CD4-positive, alpha-beta memory T cell (primary cell): Measurements from ENCODE around the gene CRMP1. TPM values are rescaled to one million over a fixed set of nuclear protein-coding genes. Genes with fewer than 3 reads are reported as not detected.

Experiments used
- CTCF ChIA-PET: fragments of 350-600 bp; sonication (Branson Sonifier 250); formaldehyde crosslinking; loops from one replicate; lab custom pipeline; 2021; ENCODE audit warnings: inconsistent platforms; ENCODE audit not compliant: partially characterized antibody; lab: Charles Lee
- POLR2A ChIA-PET: fragments of 350-600 bp; sonication (Branson Sonifier 250); formaldehyde crosslinking; loops from one replicate; lab custom pipeline; 2021; ENCODE audit not compliant: partially characterized antibody; lab: Charles Lee
- DNase-seq, 5 donors: peaks; one replicate each; pipeline versions ENCODE4 v3.0.0 to v3.0.0-alpha.2; 2020 to 2022; ENCODE audit warnings: mixed read lengths in 1 of 5
- H3K27ac ChIP-seq: one replicate; pipeline ENCODE4 v1.7.0; 2013; ENCODE audit warnings: low read depth, low read length
- H3K27me3 ChIP-seq: 2 replicates; pipeline ENCODE4 v1.7.0; 2013; ENCODE audit warnings: mild to moderate bottlenecking, low read length, moderate library complexity; ENCODE audit not compliant: insufficient read depth
- H3K36me3 ChIP-seq: 2 replicates; pipeline ENCODE4 v1.7.0; 2013; ENCODE audit warnings: mild to moderate bottlenecking, low read length, moderate library complexity; ENCODE audit not compliant: insufficient read depth
- H3K4me1 ChIP-seq: 2 replicates; pipeline ENCODE4 v1.7.0; 2013; ENCODE audit warnings: mild to moderate bottlenecking, low read length, moderate library complexity; ENCODE audit not compliant: insufficient read depth
- H3K4me3 ChIP-seq, 2 donors: one replicate each; pipeline ENCODE4 v1.7.0; 2013; ENCODE audit warnings: low read length in 2 of 2, mild to moderate bottlenecking in 1 of 2
- H3K9me3 ChIP-seq, 2 donors: one replicate each; pipeline ENCODE4 v1.7.0; 2013; ENCODE audit warnings: low read length in 2 of 2, control low read depth in 1 of 2; ENCODE audit not compliant: control insufficient read depth in 1 of 2
- H3K27ac Mint-ChIP-seq, 7 donors: one replicate each; pipeline ENCODE4 v1.8.0; 2020 to 2021; ENCODE audit warnings: mixed read lengths in 7 of 7, mild to moderate bottlenecking in 6 of 7, inconsistent platforms in 3 of 7, moderate library complexity in 3 of 7
- H3K27me3 Mint-ChIP-seq, 2 donors: one replicate each; pipeline ENCODE4 v1.8.0; 2020 to 2021; ENCODE audit warnings: mixed read lengths in 2 of 2
- H3K36me3 Mint-ChIP-seq, 2 donors: one replicate each; pipeline ENCODE4 v1.8.0; 2020 to 2021; ENCODE audit warnings: mixed read lengths in 2 of 2, inconsistent platforms in 1 of 2, mild to moderate bottlenecking in 1 of 2
- H3K4me1 Mint-ChIP-seq, 4 donors: one replicate each; pipeline ENCODE4 v1.8.0; 2020 to 2021; ENCODE audit warnings: mixed read lengths in 4 of 4, mild to moderate bottlenecking in 1 of 4
- H3K4me3 Mint-ChIP-seq, 8 donors: one replicate each; pipeline ENCODE4 v1.8.0; 2020 to 2021; ENCODE audit warnings: mixed read lengths in 8 of 8, mild to moderate bottlenecking in 7 of 8, moderate library complexity in 6 of 8, inconsistent platforms in 3 of 8
- H3K9me3 Mint-ChIP-seq, 8 donors: one replicate each; pipeline ENCODE4 v1.8.0; 2020 to 2021; ENCODE audit warnings: mixed read lengths in 8 of 8, mild to moderate bottlenecking in 5 of 8, inconsistent platforms in 3 of 8, moderate library complexity in 1 of 8
- intact Hi-C: fragments of 100-400 bp; cut with micrococcal nuclease; formaldehyde crosslinking; loops from one replicate; pipeline ENCODE4 v1.15.1; 2023
- polyA plus RNA-seq, 2 donors: library from polyadenylated mRNA; unstranded; fragments of 300-500 nt; fragmentation: Illumina TruSeq; gene quantifications; one replicate each; pipeline ENCODE4 v1.2.3, GENCODE V29; 2021
- total RNA-seq, 2 experiments: library from RNA; stranded (reverse); gene quantifications; one replicate each; pipeline ENCODE4 v1.2.3, GENCODE V29; 2021

CRMP1 gene
- total and polyA plus RNA-seq, 4 experiments from 2014 or later, result not detected

DNA sequence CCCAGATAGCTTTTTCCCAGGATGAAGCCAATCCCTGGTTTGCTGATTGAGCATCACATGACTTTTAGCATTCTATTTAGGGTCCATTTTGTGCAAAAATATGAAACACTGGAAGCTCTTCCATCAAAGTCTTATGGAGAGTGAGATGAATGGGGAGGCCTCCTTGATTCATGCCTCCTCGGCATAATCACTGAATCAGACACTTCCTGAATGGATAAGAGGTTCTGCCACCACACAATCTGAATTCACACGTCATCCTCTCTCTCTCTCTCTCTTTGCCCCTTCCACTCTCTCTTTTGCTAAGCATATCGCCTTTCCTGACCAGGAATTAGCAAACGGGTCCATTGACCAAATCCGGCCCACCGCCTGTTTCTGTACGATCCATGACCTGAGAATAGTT, 68.7 kb downstream of the CRMP1 start:
- H3K9me3 ChIP-seq, result no peaks in the 10 kb centered on the region
- H3K4me1 ChIP-seq, result no peaks in the 10 kb centered on the region
- POLR2A ChIA-PET, result no interaction called here
- intact Hi-C loops, result no loop called here
- H3K36me3 ChIP-seq, result no peaks in the 10 kb centered on the region
- DNase-seq, result no peak
- H3K27ac Mint-ChIP-seq, result no peak overlapping the region
- no peak overlapping the region for H3K4me3 Mint-ChIP-seq
- CTCF ChIA-PET, result interaction anchor here (1.0 kb wide), 2 partner anchors 11 to 20 kb away, joined by 3 to 4 read pairs; no protein-coding TSS in a partner anchor
- H3K9me3 Mint-ChIP-seq, result peaks cover 0 to 2% (median 0%) of the 10 kb centered on the region in 8 donors
- H3K36me3 Mint-ChIP-seq, result no peaks in the 10 kb centered on the region
- H3K27me3 ChIP-seq, result no peaks in the 10 kb centered on the region
- H3K27me3 Mint-ChIP-seq, result no peaks in the 10 kb centered on the region
- peaks cover 0 to 10% (median 1%) of the 10 kb centered on the region in 4 donors for H3K4me1 Mint-ChIP-seq
- H3K4me3 ChIP-seq, result no peak overlapping the region
- no peak overlapping the region for H3K27ac ChIP-seq

DNA sequence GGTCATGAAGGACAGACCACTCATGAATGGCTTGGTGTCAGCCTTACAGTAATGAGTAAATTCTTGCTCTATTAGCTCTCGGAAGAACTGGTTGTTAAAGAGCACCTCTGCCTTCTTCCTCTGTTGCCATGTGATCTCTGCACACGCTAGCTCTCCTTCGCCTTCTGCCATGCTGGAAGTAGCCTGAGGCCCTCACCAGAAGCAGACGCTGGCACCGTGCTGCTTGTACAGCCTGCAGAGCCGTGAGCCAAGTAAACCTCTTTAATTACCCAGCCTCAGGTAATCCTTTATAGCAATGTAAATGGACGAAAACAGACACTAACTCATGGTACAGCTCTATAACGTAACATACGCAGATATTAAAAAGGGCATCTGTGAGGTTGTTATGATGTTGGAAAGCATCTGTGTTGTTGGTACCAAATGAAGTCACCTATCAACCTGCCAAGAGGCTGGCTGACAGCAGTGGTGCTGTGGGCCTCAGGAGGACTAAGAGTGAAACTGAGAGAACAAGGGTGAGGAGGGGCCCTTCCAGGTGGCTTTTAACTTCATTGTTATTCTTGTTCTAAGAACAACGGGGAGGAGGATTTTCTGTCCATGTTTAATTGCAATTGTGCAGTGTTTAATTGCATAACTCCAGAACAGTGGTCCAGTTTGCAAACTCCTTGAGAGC, 69.2 kb downstream of the CRMP1 start:
- H3K4me3 Mint-ChIP-seq, result no peak overlapping the region
- intact Hi-C loops, result no loop called here

DNA sequence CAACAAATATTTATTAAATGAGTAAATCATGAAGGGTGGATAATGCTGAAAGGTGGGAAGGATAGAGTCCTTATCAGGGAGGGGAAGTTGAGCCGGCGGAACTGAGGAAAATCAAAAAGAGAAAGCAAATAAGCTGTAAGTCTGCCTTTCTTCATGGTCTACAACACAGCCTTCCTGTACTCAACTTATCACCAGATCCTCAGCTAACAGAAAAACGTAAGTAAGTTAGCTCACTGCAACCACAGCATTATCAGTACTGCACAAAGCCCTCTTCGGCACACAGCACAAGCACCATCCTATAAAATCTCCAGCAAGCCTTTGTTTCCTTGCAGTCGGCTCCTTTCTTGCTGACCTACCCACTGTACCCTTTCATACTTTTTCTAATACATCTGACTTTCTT, 70.3 kb downstream of the CRMP1 start:
- H3K36me3 ChIP-seq, result no peaks in the 10 kb centered on the region
- CTCF ChIA-PET, result interaction anchor here (0.7 kb wide), 1 partner anchor 10 kb away, joined by 3 read pairs; no protein-coding TSS in a partner anchor
- no peaks in the 10 kb centered on the region for H3K27me3 ChIP-seq
- H3K9me3 ChIP-seq, result no peaks in the 10 kb centered on the region
- H3K36me3 Mint-ChIP-seq, result no peaks in the 10 kb centered on the region
- no peak overlapping the region for H3K4me3 ChIP-seq
- no peaks in the 10 kb centered on the region for H3K27me3 Mint-ChIP-seq
- intact Hi-C loops, result no loop called here
- no peak overlapping the region for H3K27ac ChIP-seq
- H3K4me1 ChIP-seq, result no peaks in the 10 kb centered on the region
- POLR2A ChIA-PET, result no interaction called here
- no peak for DNase-seq
- H3K9me3 Mint-ChIP-seq, result peaks cover 0 to 2% (median 0%) of the 10 kb centered on the region in 8 donors
- H3K4me3 Mint-ChIP-seq, result no peak overlapping the region
- H3K27ac Mint-ChIP-seq, result peak overlapping the region in 1 of 7 donors; percentile 0
- H3K4me1 Mint-ChIP-seq, result peaks cover 0 to 8% (median 1%) of the 10 kb centered on the region in 4 donors

More for the DNA sequence above, 69.2 kb downstream of the CRMP1 start:
- DNase-seq, result no peak
- Mint-ChIP-seq H3K36me3 (no peaks in the 10 kb centered on the region), H3K4me1 (peaks cover 0 to 10% (median 1%) of the 10 kb centered on the region in 4 donors), H3K27me3 (no peaks in the 10 kb centered on the region), H3K9me3 (peaks cover 0 to 2% (median 0%) of the 10 kb centered on the region in 8 donors), H3K27ac (no peak overlapping the region)
- no peak overlapping the region for H3K27ac ChIP-seq
- H3K36me3 ChIP-seq, result no peaks in the 10 kb centered on the region
- ChIA-PET POLR2A (no interaction called here), CTCF (interaction anchor here (1.0 kb wide), 2 partner anchors 10 to 20 kb away, joined by 3 to 4 read pairs; no protein-coding TSS in a partner anchor)
- no peaks in the 10 kb centered on the region for H3K27me3 ChIP-seq
- no peak overlapping the region for H3K4me3 ChIP-seq
- no peaks in the 10 kb centered on the region for H3K4me1 ChIP-seq
- H3K9me3 ChIP-seq, result no peaks in the 10 kb centered on the region

DNA sequence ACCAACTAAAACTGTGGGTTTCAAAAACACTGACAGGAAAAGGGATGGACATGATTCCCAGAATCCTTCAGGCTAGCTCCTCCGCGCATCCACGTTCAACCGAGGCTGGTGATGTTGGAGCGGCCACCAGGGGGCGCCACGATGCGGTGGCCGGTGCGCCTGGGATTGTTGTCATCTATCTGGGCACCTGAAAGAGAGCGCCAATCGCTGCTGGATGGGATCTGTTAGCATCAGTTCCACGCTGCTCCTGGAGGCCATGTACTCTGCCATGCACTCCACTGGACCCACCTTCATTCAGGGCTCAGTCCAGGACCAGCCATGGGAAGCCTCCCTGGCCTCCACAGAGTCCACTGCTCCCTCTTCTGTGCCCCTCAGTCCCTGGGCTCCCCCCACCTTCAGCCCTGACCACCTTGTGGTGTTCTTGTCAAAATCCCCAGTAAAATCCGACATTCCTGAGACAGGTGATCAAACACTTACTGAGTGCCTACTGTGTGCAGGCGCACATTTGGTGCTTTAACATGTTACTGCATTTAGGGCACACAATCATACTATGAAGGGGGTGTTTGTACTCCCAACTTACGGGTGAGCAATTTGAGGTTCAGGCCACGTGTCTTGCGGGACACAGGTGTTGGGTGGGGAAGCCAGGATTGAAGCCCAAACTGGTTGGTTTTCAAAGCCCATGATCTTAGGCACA, 71.1 kb downstream of the CRMP1 start:
- CTCF ChIA-PET, result interaction anchor here (0.5 to 0.7 kb wide), 2 partner anchors 9 to 18 kb away, joined by 3 read pairs; no protein-coding TSS in a partner anchor
- no peaks in the 10 kb centered on the region for H3K36me3 Mint-ChIP-seq
- H3K27ac ChIP-seq, result no peak overlapping the region
- H3K9me3 ChIP-seq, result no peaks in the 10 kb centered on the region
- no peaks in the 10 kb centered on the region for H3K36me3 ChIP-seq
- no peaks in the 10 kb centered on the region for H3K4me1 ChIP-seq
- no peak overlapping the region for H3K4me3 Mint-ChIP-seq
- intact Hi-C loops, result no loop called here
- no peak overlapping the region for H3K27ac Mint-ChIP-seq
- no peak overlapping the region for H3K4me3 ChIP-seq
- DNase-seq, result no peak
- H3K27me3 Mint-ChIP-seq, result no peaks in the 10 kb centered on the region
- peaks cover 0 to 2% (median 0%) of the 10 kb centered on the region in 8 donors for H3K9me3 Mint-ChIP-seq
- POLR2A ChIA-PET, result no interaction called here
- H3K27me3 ChIP-seq, result no peaks in the 10 kb centered on the region
- H3K4me1 Mint-ChIP-seq, result peaks cover 0 to 4% (median under 1%) of the 10 kb centered on the region in 4 donors

DNA sequence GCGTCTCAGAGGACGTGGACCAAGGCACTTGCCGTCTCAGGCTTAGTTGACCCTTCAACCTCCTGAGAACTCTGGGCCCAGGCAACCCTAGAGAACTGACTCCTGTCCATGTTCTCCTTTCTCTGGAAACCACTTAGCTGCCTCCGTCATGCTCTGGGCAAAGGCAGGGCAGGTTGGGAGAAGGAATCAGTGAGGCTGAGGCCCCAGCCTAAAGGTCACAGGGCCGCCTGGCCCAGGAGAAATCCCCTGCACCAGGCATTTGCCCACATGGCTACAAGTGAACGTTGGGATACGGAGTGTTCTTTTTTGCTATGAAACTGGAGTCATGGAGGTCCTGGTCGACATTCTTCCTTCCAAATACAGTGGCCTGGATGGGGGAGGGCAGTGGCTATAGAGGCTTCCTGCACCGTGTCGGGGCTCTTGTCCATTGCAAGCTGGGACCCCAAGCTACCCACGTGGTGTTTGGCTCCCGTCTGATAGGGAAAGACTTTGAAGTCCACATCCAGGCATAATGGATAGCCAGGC, 76.0 kb downstream of the CRMP1 start:
- POLR2A ChIA-PET, result no interaction called here
- no peak overlapping the region for H3K27ac Mint-ChIP-seq
- no peaks in the 10 kb centered on the region for H3K36me3 Mint-ChIP-seq
- no peaks in the 10 kb centered on the region for H3K27me3 Mint-ChIP-seq
- Histone ChIP-seq H3K36me3 (no peaks in the 10 kb centered on the region), H3K4me1 (no peaks in the 10 kb centered on the region), H3K27ac (no peak overlapping the region), H3K4me3 (no peak overlapping the region), H3K9me3 (no peaks in the 10 kb centered on the region), H3K27me3 (no peaks in the 10 kb centered on the region)
- H3K9me3 Mint-ChIP-seq, result peaks cover 0 to 1% (median 0%) of the 10 kb centered on the region in 8 donors
- DNase-seq, result no peak
- CTCF ChIA-PET, result no interaction called here
- no peaks in the 10 kb centered on the region for H3K4me1 Mint-ChIP-seq
- intact Hi-C loops, result no loop called here
- no peak overlapping the region for H3K4me3 Mint-ChIP-seq

DNA sequence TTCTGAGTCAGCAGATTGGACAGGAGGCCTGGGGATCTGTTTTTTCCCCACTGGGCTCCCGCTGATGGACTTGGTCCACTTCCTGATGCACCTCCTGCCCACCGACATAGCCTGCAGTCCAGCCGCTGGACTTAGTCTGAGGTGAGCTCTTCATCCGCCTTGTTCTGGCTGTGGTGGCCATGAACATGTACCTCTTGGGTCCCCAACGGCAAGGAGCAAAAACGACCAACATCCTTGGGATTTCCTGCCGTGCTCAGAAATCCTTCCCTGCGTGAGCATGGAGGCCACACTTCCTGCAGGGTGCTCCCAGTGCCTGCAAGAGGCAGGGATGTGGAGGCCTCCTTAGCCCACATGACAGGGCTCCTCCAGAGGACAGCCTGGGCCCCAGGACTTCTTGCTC, 76.8 kb downstream of the CRMP1 start:
- DNase-seq, result no peak
- Mint-ChIP-seq H3K4me3 (no peak overlapping the region), H3K9me3 (peaks cover 0 to 1% (median 0%) of the 10 kb centered on the region in 8 donors), H3K4me1 (no peaks in the 10 kb centered on the region), H3K27ac (no peak overlapping the region), H3K27me3 (no peaks in the 10 kb centered on the region), H3K36me3 (no peaks in the 10 kb centered on the region)
- intact Hi-C loops, result no loop called here
- Histone ChIP-seq H3K36me3 (no peaks in the 10 kb centered on the region), H3K4me3 (no peak overlapping the region), H3K27me3 (no peaks in the 10 kb centered on the region), H3K4me1 (no peaks in the 10 kb centered on the region), H3K9me3 (no peaks in the 10 kb centered on the region), H3K27ac (no peak overlapping the region)
- ChIA-PET CTCF (no interaction called here), POLR2A (no interaction called here)

DNA sequence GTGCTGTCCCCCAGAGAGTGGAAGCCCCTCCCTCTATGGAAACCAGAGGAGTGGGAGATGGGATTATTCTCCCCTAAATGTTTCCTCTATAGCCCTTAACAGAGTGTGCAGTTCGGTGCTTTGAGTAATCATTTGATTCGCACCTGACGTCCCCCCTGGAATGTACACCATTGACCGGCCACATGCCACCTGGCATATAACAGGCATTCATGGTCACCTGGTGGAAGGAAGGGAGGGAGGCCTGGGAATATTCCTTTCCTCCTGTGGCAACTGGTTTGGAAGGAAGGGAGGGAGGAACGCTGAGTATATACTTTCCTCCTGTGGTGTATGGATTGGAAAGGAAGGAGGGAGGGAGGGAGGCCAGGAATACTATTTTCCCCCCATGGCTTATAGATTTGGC, 77.2 kb downstream of the CRMP1 start:
- Histone ChIP-seq H3K4me1 (no peaks in the 10 kb centered on the region), H3K27ac (no peak overlapping the region), H3K9me3 (no peaks in the 10 kb centered on the region), H3K27me3 (no peaks in the 10 kb centered on the region), H3K4me3 (no peak overlapping the region), H3K36me3 (no peaks in the 10 kb centered on the region)
- no peak for DNase-seq
- H3K4me3 Mint-ChIP-seq, result no peak overlapping the region
- peaks cover 0 to 1% (median 0%) of the 10 kb centered on the region in 8 donors for H3K9me3 Mint-ChIP-seq
- no peaks in the 10 kb centered on the region for H3K4me1 Mint-ChIP-seq
- H3K36me3 Mint-ChIP-seq, result no peaks in the 10 kb centered on the region
- ChIA-PET POLR2A (no interaction called here), CTCF (no interaction called here)
- H3K27me3 Mint-ChIP-seq, result no peaks in the 10 kb centered on the region
- intact Hi-C loops, result no loop called here
- H3K27ac Mint-ChIP-seq, result no peak overlapping the region
